Skin epidermis (tissue), 12 donors: ENCODE measurements around the gene ANXA2.
A peak's percentile ranks its signal among the peaks of the same experiment; 100 is the strongest.
"Not testable (repeated sequence)": the region's sequence is repeated elsewhere in the genome, so short reads cannot be mapped to it uniquely, and the experiment has no call there.

ENCODE experiments used
- H3K27ac ChIP-seq, 21 experiments: fragments of 200-600 bp; sonication (generic) in 11 of 21; one replicate each; pipeline ENCODE4 v1.5.0; 2020; ENCODE audit warnings: mild to moderate bottlenecking in 3 of 21, inconsistent platforms in 2 of 21, moderate library complexity in 2 of 21
- H3K4me3 ChIP-seq, 7 experiments: fragments of 200-600 bp; sonication (generic) in 2 of 7; one replicate each; pipeline ENCODE4 v1.5.0; 2020; ENCODE audit warnings: inconsistent platforms in 2 of 7, mild to moderate bottlenecking in 2 of 7, moderate library complexity in 1 of 7

The ANXA2 gene

GRCh38 chr15:60353245-60353920 is 44.4 kb downstream of the ANXA2 start:
- Histone ChIP-seq H3K4me3 (no peak overlapping the region), H3K27ac (peak overlapping the region in 1 of 21 experiments; percentile 3)

DNA sequence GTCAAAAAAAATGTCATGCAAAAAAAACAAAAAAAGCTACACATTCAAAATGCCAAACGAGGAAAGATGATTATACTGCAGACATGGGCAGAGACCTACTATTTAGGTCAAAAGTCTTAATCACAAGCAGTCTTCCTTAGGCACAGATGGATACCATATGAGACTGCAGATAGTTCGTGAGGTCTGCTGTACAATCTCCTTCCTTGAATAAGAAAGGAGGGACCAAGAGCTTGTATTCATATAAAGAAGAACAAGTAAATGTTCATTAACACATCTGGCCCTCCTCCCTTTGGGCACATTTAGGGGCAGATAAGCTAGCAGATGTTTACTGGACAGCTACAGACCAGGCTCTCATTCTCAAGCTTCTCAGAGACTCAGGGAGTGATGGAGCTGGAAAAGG is 45.3 kb downstream of the ANXA2 start:
- Histone ChIP-seq H3K4me3 (no peak overlapping the region), H3K27ac (no peak overlapping the region)

GRCh38 chr15:60351066-60351465 is 46.7 kb downstream of the ANXA2 start:
- peak overlapping the region in 1 of 21 experiments; percentile 10 for H3K27ac ChIP-seq
- no peak overlapping the region for H3K4me3 ChIP-seq

DNA sequence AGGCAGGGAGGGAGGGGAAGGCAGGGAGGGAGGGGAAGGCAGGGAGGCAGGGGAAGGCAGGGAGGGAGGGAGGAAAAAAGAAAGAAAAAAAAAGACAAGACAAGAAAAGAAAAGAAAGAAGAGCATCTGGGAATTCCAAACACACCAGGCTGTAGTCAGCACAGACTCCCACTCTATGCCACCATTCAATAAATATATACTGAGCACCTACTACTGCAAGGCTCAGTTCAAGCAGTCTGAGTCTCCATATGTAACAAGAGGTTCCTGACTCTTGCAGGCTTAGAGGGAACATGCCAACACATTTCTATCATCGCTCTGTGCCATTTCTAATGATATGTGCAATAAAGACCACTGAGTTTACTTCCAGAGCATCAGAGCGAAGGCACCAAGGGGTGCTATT is 47.7 kb downstream of the ANXA2 start:
- Histone ChIP-seq H3K27ac (peak overlapping the region in 1 of 21 experiments; percentile 9), H3K4me3 (no peak overlapping the region)

- H3K27ac ChIP-seq, result no peak overlapping the region
- H3K4me3 ChIP-seq, result no peak overlapping the region
Measured at GRCh38 chr15:60349589-60349988, 48.2 kb downstream of the ANXA2 start.

- no peak overlapping the region for H3K4me3 ChIP-seq
- no peak overlapping the region for H3K27ac ChIP-seq
Measured at GRCh38 chr15:60347480-60348049, 50.2 kb downstream of the ANXA2 start.

- Histone ChIP-seq H3K27ac (no peak overlapping the region), H3K4me3 (no peak overlapping the region)
Measured at GRCh38 chr15:60346653-60347052, 51.1 kb downstream of the ANXA2 start.

GRCh38 chr15:60346077-60346476 is 51.7 kb downstream of the ANXA2 start:
- no peak overlapping the region for H3K4me3 ChIP-seq
- H3K27ac ChIP-seq, result no peak overlapping the region

GRCh38 chr15:60345598-60345997 is 52.2 kb downstream of the ANXA2 start:
- H3K27ac ChIP-seq, result peak overlapping the region in 1 of 21 experiments; percentile 8
- no peak overlapping the region for H3K4me3 ChIP-seq

DNA sequence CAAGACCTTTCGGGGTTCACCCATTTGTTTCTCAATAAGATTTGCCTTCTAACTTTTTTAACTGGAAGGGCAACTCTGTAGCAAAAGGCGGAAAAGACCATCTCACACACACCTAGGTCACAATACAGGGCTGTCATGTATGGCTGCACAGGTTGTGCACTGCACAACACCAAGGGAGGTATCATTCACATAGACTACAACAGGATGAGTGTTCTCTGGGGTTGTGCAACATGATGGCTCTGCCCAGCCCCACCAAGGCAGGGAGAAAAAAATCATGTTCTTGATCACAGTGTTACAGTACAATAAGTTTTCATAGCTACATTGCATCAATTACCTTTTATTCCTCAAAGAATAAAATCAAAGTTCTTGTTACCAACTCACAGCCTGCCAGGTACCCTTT is 52.8 kb downstream of the ANXA2 start:
- H3K4me3 ChIP-seq, result no peak overlapping the region
- no peak overlapping the region for H3K27ac ChIP-seq

DNA sequence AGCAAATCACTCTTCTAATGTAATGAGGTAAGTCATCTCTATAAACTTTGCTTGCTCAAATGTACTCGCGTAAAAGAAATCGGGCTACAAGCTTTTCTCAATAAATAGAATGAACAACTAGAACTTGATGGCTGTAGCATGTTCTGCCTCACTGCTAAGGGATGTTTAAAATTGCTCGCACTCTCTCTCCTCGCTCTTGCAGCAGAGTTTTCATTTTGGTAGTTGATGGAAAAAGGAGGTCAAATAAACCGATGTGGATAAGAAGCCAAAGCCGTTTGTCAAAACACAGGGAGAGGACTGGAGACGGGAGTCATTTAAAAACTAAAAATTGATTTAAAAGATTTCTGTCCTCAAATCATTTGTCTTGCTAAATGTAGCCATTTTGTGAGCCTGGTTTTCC is 53.3 kb downstream of the ANXA2 start:
- Histone ChIP-seq H3K27ac (no peak overlapping the region), H3K4me3 (no peak overlapping the region)

- H3K27ac ChIP-seq, result no peak overlapping the region
- no peak overlapping the region for H3K4me3 ChIP-seq
Measured at GRCh38 chr15:60343221-60343970, 54.4 kb downstream of the ANXA2 start.

DNA sequence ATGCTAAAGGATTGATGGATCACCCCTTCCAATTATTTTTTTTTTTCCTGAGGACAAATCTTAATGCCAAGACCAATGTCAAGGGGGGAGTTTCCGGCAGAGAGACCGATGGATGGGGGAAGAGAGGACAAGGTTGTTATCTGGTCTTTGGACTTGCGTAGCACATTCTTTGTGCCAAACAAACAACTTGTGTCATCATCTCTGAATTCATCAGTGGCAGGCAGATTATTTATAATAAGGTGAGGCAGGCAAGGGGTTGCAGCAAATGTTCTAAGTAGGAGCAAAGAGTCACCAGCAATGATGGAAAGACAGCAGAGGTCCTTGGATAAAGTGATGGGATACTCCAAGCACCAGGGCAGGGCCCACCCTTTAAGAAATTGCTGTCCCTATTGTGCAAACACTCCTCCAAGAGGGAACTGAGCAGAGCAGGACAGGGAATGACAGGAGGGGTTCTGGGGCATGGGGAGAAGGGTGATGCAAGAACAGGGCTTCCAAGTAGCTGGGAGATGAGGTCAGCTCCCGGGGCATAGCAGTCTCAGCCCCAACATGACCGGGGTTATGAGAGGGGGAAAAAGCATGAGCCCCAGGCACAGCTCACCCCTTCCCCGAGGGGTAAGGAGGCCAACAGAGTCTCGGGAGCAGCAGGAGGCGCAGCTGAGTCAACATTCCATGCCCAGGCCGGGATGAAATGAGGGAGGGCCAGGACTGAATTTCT is 57.4 kb downstream of the ANXA2 start:
- Histone ChIP-seq H3K27ac (no peak overlapping the region), H3K4me3 (no peak overlapping the region)

- no peak overlapping the region for H3K27ac ChIP-seq
- H3K4me3 ChIP-seq, result no peak overlapping the region
Measured at GRCh38 chr15:60339236-60339635, 58.5 kb downstream of the ANXA2 start.

DNA sequence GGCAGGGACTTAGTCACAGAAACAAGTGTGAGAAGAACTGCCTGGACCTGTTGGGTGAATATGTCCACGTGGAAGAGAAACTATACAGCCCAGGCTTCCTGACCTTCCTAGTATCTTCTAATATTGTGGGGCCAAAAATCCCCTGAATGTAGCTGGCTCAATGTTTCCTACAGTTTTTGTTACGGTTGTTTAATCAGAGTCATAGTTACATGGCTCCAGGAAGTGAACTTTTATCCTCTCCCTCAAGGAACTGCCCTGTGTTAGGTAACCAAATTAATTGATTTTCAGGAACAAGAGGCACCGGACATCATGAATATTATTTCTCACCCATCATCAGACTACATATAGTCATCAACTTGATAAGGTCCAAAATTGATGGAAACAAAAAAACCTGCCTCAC is 59.0 kb downstream of the ANXA2 start:
- Histone ChIP-seq H3K27ac (no peak overlapping the region), H3K4me3 (no peak overlapping the region)

DNA sequence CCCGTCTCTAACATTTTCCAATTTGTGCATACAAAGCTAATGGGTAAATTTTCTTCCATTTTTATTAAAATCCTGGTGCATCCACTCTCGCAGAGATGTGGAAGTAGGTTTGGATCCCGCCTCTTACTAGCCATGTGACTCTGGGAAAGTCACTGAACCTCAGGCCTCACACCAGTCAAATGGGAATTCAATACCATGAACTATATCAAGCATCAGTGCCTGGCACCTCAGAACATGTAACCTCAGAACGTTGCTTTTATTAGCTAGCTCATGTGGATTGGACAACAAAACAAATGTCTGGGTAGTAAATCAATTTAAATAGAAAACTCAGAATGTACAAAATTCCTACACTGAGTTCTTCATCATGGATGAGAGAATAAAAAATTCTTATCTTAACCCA is 60.7 kb downstream of the ANXA2 start:
- Histone ChIP-seq H3K4me3 (no peak overlapping the region), H3K27ac (no peak overlapping the region)

GRCh38 chr15:60335296-60335695 is 62.5 kb downstream of the ANXA2 start:
- H3K27ac ChIP-seq, H3K4me3 ChIP-seq: not testable (repeated sequence)

DNA sequence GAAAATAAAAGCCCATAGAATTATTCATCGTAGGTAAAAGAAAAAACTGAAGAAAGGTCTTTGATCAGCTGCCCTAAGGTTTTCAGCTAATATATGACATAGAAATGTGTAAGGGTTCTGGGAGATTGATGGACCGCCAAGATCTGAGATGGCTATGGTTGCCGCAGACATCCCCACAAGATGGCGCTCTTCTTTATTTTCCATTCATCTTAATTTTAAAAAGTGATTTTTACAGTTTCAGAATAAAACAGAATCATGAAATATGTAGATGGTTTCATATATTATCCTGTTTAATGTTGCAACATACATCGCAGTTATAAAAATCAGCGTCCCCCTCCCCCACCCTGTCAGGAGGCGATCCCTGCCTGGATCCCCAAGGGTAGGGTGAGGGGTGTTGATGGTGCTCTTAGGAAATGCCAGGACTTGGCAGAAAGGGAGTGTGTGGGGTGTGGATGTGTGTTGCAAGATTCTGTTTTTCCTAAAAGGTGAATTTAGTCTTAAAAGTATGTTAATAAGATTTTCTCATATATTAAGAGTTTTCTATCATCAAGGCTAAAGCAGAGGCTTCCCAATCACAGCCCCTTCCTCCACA is 68.8 kb downstream of the ANXA2 start:
- Histone ChIP-seq H3K27ac (no peak overlapping the region), H3K4me3 (no peak overlapping the region)

- no peak overlapping the region for H3K27ac ChIP-seq
- H3K4me3 ChIP-seq, result no peak overlapping the region
Measured at GRCh38 chr15:60326824-60327654, 70.7 kb downstream of the ANXA2 start.
